ENCODE data around the gene COL9A2.

The COL9A2 gene

GRCh38 chr1:40301541-40302299 is 15.4 kb downstream of the COL9A2 start:
- DNase-seq, result no peak

GRCh38 chr1:40301066-40301465 is 16.0 kb downstream of the COL9A2 start:
- no peak for DNase-seq

- no peak for DNase-seq
These were observed 16.4 kb downstream of the COL9A2 start for GRCh38 chr1:40300651-40301050.

- DNase-seq, result no peak
These were observed 16.9 kb downstream of the COL9A2 start for GRCh38 chr1:40300249-40300567.

- DNase-seq, result no peak
These were observed 17.5 kb downstream of the COL9A2 start for GRCh38 chr1:40299366-40300248.

- DNase-seq, result no peak
These were observed 25.8 kb downstream of the COL9A2 start for GRCh38 chr1:40291293-40291692.

- no peak for DNase-seq
These were observed 35.2 kb downstream of the COL9A2 start for GRCh38 chr1:40281853-40282252.

- DNase-seq, result no peak
These were observed 41.0 kb downstream of the COL9A2 start for GRCh38 chr1:40276122-40276521.

GRCh38 chr1:40274331-40274730 is 42.8 kb downstream of the COL9A2 start:
- no peak for DNase-seq

- no peak for DNase-seq
These were observed 43.4 kb downstream of the COL9A2 start for GRCh38 chr1:40273547-40274166.

GRCh38 chr1:40272653-40273213 is 44.4 kb downstream of the COL9A2 start:
- no peak for DNase-seq

GRCh38 chr1:40270152-40270834 is 46.8 kb downstream of the COL9A2 start:
- DNase-seq, result no peak

- no peak for DNase-seq
These were observed 48.9 kb downstream of the COL9A2 start for GRCh38 chr1:40268211-40268610.

- DNase-seq, result no peak
These were observed 49.3 kb downstream of the COL9A2 start for GRCh38 chr1:40267767-40268187.

- DNase-seq, result no peak
These were observed 50.1 kb downstream of the COL9A2 start for GRCh38 chr1:40266786-40267535.

- no peak for DNase-seq
These were observed 51.2 kb downstream of the COL9A2 start for GRCh38 chr1:40265919-40266318.

GRCh38 chr1:40265298-40265697 is 51.8 kb downstream of the COL9A2 start:
- no peak for DNase-seq

GRCh38 chr1:40264354-40264781 is 52.7 kb downstream of the COL9A2 start:
- no peak for DNase-seq

GRCh38 chr1:40258445-40258769 is 58.7 kb downstream of the COL9A2 start:
- peak in 1 of 2 experiments; percentile 76 for DNase-seq

GRCh38 chr1:40257688-40258444 is 59.2 kb downstream of the COL9A2 start, which contains the start of gene ZMPSTE24:
TSS of gene ZMPSTE24 (plus strand) at chr1:40258236. CDS start at chr1:40258272, 36 bp downstream.
- DNase-seq, result peak; percentile 99 to 100

- peak in 1 of 2 experiments; percentile 90 for DNase-seq
These were observed 59.8 kb downstream of the COL9A2 start for GRCh38 chr1:40257313-40257687.

Measured in NCI-H526 (cell line).